HG02642 (cell line): ENCODE results near the gene PHF21B.
"Not testable (repeated sequence)": the region's sequence is repeated elsewhere in the genome, so short reads cannot be mapped to it uniquely, and the experiment has no call there.

Source experiments
- ATAC-seq: cut with Tn5 transposase; IDR thresholded peaks from one replicate; pipeline ENCODE4 v1.9.1; 2021; ENCODE audit warnings: mild to moderate bottlenecking; ENCODE audit not compliant: unreplicated experiment, poor library complexity

PHF21B gene

DNA sequence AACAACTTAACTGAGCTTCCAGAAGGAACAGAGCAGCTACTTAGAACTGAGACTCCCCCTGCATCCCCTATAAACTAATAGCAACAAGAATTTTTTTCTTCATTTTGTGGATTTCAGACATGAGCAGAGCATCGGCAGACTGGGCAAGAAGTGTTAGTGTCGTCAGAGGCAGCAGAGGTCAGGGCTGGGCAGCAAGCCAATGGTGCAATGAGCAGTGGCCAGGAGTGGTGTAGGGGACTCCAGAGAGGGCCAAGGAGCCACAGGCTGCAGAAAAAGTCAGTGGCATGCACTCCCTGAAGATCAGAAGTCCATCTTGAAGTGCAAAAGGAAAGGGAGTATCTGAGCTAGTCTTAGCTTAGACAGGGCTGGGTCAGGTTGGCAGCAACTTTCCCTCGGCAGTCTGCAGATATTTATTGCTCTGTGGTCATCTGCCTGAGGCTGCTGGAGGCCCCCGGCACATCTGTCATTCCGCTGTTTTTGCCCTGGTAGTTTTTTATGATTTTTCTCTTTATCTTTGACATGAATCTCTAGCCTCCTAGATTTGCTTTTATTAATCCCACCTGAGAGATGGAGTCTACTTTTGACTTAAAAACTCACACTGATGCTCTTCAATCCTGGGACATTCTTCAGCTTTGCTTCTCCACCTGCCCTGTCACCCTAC lies 105.2 kb downstream of the PHF21B start:
- ATAC-seq, result not testable (repeated sequence)

DNA sequence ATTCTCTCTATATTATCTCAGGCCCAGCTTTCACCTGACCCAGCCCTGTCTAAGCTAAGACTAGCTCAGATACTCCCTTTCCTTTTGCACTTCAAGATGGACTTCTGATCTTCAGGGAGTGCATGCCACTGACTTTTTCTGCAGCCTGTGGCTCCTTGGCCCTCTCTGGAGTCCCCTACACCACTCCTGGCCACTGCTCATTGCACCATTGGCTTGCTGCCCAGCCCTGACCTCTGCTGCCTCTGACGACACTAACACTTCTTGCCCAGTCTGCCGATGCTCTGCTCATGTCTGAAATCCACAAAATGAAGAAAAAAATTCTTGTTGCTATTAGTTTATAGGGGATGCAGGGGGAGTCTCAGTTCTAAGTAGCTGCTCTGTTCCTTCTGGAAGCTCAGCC lies 106.6 kb downstream of the PHF21B start:
- not testable (repeated sequence) for ATAC-seq

DNA sequence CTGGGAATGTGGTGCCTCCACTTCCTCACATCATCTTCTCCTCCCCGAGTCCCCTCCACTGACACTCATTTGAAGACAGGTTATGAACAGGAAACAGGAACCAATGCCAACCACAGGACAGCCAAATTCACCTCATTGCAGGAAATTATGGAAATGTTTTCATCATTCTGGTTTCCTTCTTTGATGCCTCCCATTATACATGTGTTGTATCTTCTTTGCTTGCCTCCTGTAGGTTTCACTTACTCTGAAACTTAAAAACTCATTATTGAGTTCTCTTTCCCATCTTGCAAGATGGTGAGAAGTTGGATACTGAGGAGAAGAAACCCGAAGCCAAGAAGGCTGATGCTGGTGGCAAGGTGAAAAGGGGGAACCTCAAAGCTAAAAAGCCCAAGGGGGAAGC lies 108.5 kb downstream of the PHF21B start:
- no peak for ATAC-seq

- ATAC-seq, result no peak
Measured at GRCh38 chr22:44898236-44898635, 111.6 kb downstream of the PHF21B start.

- no peak for ATAC-seq
Measured at GRCh38 chr22:44895296-44896055, 114.3 kb downstream of the PHF21B start.

GRCh38 chr22:44894782-44895181 lies 115.0 kb downstream of the PHF21B start:
- ATAC-seq, result no peak

- ATAC-seq, result no peak
Measured at GRCh38 chr22:44894321-44894720, 115.5 kb downstream of the PHF21B start.

DNA sequence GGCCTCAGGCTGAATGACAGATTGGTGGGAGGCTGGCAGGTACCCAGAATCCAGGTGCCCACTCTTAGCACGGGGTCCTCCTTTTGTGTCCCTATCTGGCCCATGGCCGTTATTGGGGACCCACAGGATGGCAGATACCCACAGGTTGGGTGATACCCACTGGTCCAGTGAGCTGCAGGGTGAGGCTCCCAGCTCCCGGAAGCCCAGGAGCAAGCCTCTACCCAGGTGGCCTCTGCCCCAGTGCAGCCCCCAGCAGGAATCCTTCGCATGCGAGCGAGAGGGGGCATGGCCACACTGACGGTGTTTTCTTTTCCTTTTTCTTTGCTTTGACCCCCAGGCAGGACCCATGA lies 116.1 kb downstream of the PHF21B start:
- no peak for ATAC-seq

- no peak for ATAC-seq
Measured at GRCh38 chr22:44892803-44893730, 116.7 kb downstream of the PHF21B start.

- no peak for ATAC-seq
Measured at GRCh38 chr22:44892243-44892642, 117.6 kb downstream of the PHF21B start.

DNA sequence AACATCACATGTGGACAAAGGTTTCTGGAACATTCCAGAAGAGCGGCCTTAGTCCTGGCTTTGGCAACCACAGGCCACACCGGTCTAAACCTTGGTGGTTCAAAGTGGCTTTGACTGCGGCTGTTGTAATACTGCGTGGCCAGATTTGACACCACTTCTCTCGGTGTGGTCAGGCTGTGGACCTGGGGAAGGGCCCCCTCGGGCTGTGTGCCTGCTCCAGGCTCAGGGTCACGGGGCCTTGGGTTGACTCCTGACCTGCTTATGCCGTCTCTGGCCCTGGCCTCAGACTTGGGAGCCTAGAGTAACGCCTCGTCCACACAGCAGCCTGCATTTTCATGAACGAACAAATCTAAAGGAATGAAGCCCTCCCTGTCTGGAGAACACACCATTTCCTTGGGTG lies 118.0 kb downstream of the PHF21B start:
- ATAC-seq, result no peak

- ATAC-seq, result no peak
Measured at GRCh38 chr22:44891293-44891747, 118.5 kb downstream of the PHF21B start.

DNA sequence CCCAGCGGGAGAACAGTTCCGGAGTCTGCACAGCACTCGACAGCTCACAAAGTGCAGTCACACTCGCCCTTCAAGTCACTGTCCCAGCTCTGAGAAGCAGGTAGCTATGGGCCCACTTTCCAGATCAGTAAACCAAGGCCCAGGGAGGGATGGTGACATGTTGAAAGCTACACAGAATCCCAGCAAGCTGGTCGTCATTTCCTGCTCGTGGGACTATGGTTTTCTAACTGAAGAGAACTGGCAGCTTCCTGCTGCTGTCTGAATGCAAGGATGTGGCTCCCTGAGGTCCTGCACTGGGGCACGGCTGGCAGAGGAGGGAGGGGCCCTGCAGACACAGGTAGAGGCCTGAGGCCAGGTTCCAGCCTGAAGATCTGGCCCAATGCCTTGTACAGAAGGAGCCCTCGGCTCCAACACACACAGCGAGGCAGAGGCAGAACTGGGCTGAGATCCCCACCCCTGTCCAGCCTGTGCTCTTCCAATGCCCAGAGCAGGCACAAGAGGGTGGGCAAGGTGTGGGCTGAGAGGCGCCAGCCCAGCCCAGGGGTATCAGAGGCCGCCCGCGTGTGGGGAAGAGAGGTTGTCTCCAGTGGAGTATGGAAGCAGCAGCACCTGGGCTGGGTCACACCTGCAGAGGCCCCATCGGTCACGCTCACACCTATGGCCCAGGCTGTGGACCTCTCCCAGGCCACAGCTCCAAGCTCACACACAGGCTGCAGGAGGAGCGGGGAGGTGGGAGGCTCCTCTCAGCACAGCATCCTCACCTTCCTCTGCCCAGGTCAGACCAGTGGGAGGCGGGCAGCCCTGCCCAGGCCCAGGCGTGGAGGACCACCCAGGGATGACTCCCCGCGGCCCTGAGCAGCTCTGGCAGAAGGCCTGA lies 119.2 kb downstream of the PHF21B start:
- no peak for ATAC-seq

DNA sequence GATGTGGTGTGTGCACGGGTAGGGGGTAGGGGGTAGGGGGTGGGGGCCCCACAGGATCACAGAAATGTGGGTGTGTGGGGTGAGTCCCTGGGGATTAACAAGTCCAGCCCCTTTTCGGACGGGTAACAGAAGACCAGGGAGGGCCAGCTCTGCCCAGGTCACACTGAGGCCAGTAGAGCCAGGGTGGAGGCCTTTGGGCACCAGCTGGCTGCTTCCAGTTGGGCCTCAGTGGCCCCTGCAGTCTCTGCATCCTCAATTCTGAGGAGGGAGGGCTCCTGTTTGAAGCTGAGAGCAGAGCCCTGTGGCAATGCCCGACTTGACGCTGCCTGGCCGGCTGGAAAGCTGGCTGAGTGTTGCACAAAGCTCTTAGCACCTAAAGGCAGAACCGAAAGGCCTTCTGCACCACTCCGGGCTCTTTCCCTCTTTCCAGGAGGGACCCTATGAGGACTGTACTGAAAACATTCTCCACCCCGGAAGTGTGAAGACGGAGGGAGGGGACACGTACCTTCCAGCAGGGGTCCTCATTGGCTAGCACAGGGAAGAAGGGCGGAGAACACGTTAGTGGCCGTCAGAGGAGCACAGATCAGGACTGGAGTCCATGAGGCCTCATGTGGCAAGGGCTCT lies 120.4 kb downstream of the PHF21B start:
- ATAC-seq, result no peak

DNA sequence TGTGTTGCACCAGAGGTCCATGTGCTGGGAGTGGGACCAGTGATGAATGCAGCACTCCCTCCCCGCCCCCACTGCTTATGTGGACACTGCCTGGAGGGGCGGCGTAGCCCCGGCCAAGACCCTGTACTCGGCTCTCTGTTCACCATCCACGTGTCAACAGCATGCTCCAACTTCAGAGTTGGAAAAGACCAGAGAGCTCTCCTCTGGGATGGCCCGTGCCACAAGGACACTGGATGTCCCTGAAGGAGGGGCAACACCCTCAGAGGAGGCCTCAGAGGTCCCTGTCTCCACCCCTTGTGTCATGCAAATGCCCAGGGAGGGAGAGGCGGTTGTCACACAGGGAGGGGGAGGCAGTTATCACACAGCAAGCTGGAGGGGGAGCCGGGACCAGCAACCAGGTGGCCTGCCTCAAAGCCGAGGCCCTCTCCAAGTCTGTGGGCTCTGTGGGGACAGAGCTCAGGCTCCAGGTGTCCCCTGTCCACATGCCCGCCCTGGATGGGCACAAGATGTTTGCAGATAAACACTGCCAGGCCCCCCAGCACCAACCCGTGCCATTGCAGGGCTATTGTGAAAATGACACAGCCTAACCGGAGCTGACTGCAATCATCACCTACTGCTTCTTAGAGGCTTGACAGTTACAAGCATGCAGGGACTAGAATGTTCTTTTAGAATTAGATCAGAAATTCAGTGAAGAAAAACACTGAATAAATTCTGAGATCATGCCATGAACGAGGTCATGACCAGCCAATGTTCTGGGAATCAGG lies 121.1 kb downstream of the PHF21B start:
- no peak for ATAC-seq

DNA sequence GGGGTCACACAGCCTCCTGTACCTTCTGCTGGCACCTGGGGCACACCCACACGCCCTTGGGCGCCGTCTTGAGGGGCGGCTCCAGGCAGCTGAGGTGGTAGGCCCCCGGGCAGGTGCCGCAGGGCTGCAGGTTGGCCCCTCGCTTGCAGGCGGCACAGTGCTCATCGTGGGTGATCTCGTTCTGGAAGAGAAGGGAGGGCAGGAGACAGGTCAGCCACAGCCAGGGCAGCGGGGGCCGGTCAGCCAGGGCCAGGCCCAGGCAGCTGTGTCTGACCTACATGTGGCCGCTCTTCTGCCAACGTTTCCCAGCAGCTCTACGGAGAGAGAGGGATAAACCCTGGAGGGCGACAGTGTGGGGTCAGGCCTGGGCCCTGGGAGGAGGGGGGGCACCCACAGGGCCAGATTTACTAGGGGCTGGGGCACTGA lies 121.9 kb downstream of the PHF21B start:
- no peak for ATAC-seq

DNA sequence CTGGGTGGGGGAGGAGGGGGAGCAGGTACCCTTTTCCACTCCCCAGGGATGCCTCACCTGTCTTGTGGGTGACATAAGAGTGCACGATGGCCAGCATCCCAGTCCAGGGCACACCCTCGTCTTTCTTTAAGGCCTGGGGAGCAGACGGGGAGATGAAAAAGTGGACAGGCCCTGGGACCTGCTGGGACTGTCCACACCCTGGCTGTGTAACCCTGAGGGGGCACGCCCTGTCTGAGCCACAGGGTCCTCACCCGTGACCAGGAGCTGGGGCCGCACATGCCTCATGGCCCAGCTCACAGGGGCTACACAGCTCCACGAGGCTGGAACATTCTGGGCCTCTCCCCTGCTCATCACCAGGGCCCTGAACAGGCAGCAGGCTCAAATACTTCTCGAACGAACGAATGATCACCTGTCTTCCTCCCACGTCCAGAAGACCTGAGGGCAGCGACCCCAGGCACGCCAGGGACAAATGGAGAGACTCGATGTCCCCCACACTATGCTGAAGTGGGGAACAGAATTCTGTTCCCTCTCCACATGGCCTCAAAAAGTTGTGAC lies 123.9 kb downstream of the PHF21B start:
- ATAC-seq, result no peak

DNA sequence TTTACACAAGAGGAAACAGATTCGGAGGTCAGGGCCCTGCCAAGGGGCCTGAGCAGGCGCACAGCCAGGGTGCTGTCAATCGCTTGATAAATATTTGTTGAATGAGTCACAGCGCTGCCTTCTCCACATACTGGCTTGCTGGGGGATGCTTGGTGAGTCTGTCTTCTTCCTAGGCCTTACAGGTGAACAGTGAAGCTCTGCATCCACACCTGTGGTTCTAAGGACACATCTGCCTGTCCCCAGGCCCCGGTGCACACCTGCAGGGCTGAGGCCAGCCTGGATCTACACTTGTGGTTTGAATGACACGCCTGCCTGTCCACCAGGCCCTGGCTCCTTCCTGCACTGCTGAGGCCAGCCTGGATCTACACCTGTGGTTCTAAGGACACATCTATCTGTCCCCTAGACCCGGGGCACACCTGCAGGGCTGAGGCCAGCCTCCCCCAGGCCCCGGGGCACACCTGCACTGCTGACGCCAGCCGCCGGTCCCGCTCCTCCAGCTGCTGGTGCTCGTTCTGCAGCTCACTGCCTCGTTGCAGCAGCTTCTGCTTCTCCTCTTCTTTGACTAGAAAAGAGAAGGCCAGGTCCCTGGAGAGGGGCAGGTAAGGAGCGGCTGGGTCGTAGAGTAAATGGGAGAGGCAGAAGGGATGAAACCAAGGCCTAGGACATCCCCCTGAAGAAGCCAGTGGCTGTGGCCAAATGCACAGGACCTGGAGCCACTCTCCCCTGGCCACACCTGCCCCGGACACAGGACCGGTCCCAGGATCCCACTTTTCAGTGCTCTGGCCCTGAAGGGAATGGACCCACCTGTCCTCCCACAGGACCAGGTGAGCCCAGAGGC lies 124.6 kb downstream of the PHF21B start:
- no peak for ATAC-seq
